ENCODE measurements around the gene KCNK7. TPM values are rescaled to one million over a fixed set of nuclear protein-coding genes. Genes with fewer than 3 reads are reported as not detected.

KCNK7 gene
- total RNA-seq, 4 donors from 2014 or later: 1.2 TPM; not detected in 3

- no peak for TF ChIP-seq POLR2A (IDR thresholded peaks at IDR 0.05)
- TF ChIP-seq CTCF (IDR thresholded peaks at IDR 0.05): peak in 4 of 6 experiments; percentile 10 to 22 (median 20)
- peaks cover 54 to 68% of the 10 kb centered on the region in 2 donors for H3K4me1 ChIP-seq
- peak overlapping the region in 1 of 3 donors; percentile 62 for H3K4me3 ChIP-seq (replicated peaks in 1 of 3)
- no peaks in the 10 kb centered on the region for H3K36me3 ChIP-seq
- no peaks in the 10 kb centered on the region for H3K27me3 ChIP-seq
- H3K9me3 ChIP-seq: no peaks in the 10 kb centered on the region
- DNase-seq: no peak
- WGBS, 2 donors: 10 to 13% methylated on average over 11 of the region's 11 CpGs
- intact Hi-C loops (cut with DNase I): loop anchor here (2.0 kb wide), 1 partner anchor 29 kb away; no protein-coding TSS in a partner anchor
- peak overlapping the region in 1 of 3 donors; percentile 49 for H3K27ac ChIP-seq
Measured at GRCh38 chr11:65571940-65572339, 23.7 kb downstream of the KCNK7 start.

- intact Hi-C loops (cut with DNase I): no loop called here
- no peak overlapping the region for H3K27ac ChIP-seq
- DNase-seq: no peak
- peaks cover 58 to 68% of the 10 kb centered on the region in 2 donors for H3K4me1 ChIP-seq
- TF ChIP-seq CTCF (IDR thresholded peaks at IDR 0.05) (no peak), POLR2A (IDR thresholded peaks at IDR 0.05) (no peak)
- 73 to 77% methylated on average over 9 of the region's 9 CpGs for WGBS, 2 donors
- H3K9me3 ChIP-seq: no peaks in the 10 kb centered on the region
- no peaks in the 10 kb centered on the region for H3K36me3 ChIP-seq
- H3K27me3 ChIP-seq: no peaks in the 10 kb centered on the region
- H3K4me3 ChIP-seq (replicated peaks in 1 of 3): peak overlapping the region in 1 of 3 donors; percentile 93
Measured at GRCh38 chr11:65571420-65571819, 24.2 kb downstream of the KCNK7 start.

- Histone ChIP-seq H3K27me3 (no peaks in the 10 kb centered on the region), H3K9me3 (no peaks in the 10 kb centered on the region), H3K4me1 (peaks cover 62 to 74% of the 10 kb centered on the region in 2 donors), H3K4me3 (replicated peaks in 1 of 3) (peak within 1 kb of the TSS; percentile 90 to 93 (median 91)), H3K36me3 (no peaks in the 10 kb centered on the region), H3K27ac (peak within 1 kb of the TSS; percentile 86 to 90 (median 90))
- 0% methylated on average over 18 to 19 of the region's 89 CpGs for WGBS, 2 donors
- peak; percentile 99 for DNase-seq
- intact Hi-C loops (cut with DNase I): no loop called here
- TF ChIP-seq CTCF (IDR thresholded peaks at IDR 0.05) (peak in 4 of 6 experiments; percentile 41 to 66 (median 53)), POLR2A (IDR thresholded peaks at IDR 0.05) (peak in 1 of 2 donors; percentile 78)
Measured at GRCh38 chr11:65569973-65570918, 25.4 kb downstream of the KCNK7 start, which contains the start of gene ZNRD2. TSS of gene ZNRD2 (plus strand) at chr11:65570477. CDS start at chr11:65570492, 15 bp downstream.

- no peak for DNase-seq
- no peaks in the 10 kb centered on the region for H3K9me3 ChIP-seq
- H3K4me1 ChIP-seq: peaks cover 59 to 72% of the 10 kb centered on the region in 2 donors
- intact Hi-C loops (cut with DNase I): no loop called here
- H3K4me3 ChIP-seq (replicated peaks in 1 of 3): peak overlapping the region; percentile 37 to 93 (median 91)
- 10 to 11% methylated on average over 28 of the region's 28 CpGs for WGBS, 2 donors
- peak overlapping the region; percentile 86 to 90 (median 90) for H3K27ac ChIP-seq
- TF ChIP-seq POLR2A (IDR thresholded peaks at IDR 0.05): no peak
- no peak for TF ChIP-seq CTCF (IDR thresholded peaks at IDR 0.05)
- H3K36me3 ChIP-seq: no peaks in the 10 kb centered on the region
- no peaks in the 10 kb centered on the region for H3K27me3 ChIP-seq
Measured at GRCh38 chr11:65569164-65569972, 26.2 kb downstream of the KCNK7 start.

All from thyroid gland (tissue), 4 donors.